H1 (cell line): ENCODE measurements around the gene SH3TC2. TPM values are rescaled to one million over a fixed set of nuclear protein-coding genes. Genes with fewer than 3 reads are reported as not detected.

Source experiments
- CTCF ChIA-PET: fragments of 300-600 bp; sonication (Branson Sonifier 250); formaldehyde crosslinking; loops from one replicate; lab custom pipeline; 2021; ENCODE audit not compliant: partially characterized antibody; lab: Charles Lee
- POLR2A ChIA-PET: fragments of 300-600 bp; sonication (Branson Sonifier 250); formaldehyde crosslinking; loops from one replicate; lab custom pipeline; 2021; ENCODE audit warnings: inconsistent platforms; ENCODE audit not compliant: partially characterized antibody; lab: Charles Lee
- DNase-seq, 2 experiments: peaks; one replicate each; pipeline versions ENCODE4 v3.0.0 to v3.0.0-alpha.2; 2010 to 2022; ENCODE audit warnings: low spot score in 2 of 2, low read depth in 1 of 2, mixed read lengths in 1 of 2
- FAIRE-seq: peaks from 2 replicates; lab custom pipeline; 2011; peaks lifted over from hg19 to GRCh38; lab: Jason Lieb, UNC
- H2AFZ ChIP-seq: 2 replicates; pipeline ENCODE4 v1.8.1; 2012; ENCODE audit warnings: low read length, inconsistent platforms
- H2AK5ac ChIP-seq: 2 replicates; pipeline ENCODE4 v1.6.1; 2013; ENCODE audit warnings: low read depth, low read length
- H2BK120ac ChIP-seq: replicated peaks from 2 replicates; pipeline ENCODE3; 2013; ENCODE audit warnings: low read depth, low read length, inconsistent platforms
- H2BK12ac ChIP-seq: 2 replicates; pipeline ENCODE4 v1.6.1; 2013; ENCODE audit warnings: low read depth, low read length
- H2BK15ac ChIP-seq: 2 replicates; pipeline ENCODE4 v1.6.1; 2013; ENCODE audit warnings: low read length
- H2BK20ac ChIP-seq: 2 replicates; pipeline ENCODE4 v1.6.1; 2013; ENCODE audit warnings: low read length
- H2BK5ac ChIP-seq: 2 replicates; pipeline ENCODE4 v1.6.1; 2013; ENCODE audit warnings: low read depth, low read length
- H3K14ac ChIP-seq: 2 replicates; pipeline ENCODE4 v1.6.1; 2013; ENCODE audit warnings: inconsistent platforms; ENCODE audit not compliant: insufficient read length
- H3K18ac ChIP-seq: 2 replicates; pipeline ENCODE4 v1.6.1; 2013; ENCODE audit warnings: low read length; ENCODE audit errors: extremely low read depth
- H3K23ac ChIP-seq: 2 replicates; pipeline ENCODE4 v1.6.1; 2013; ENCODE audit warnings: inconsistent platforms; ENCODE audit not compliant: insufficient read length
- H3K23me2 ChIP-seq: 2 replicates; pipeline ENCODE4 v1.6.1; 2013; ENCODE audit warnings: low read depth, low read length
- H3K27ac ChIP-seq: 2 replicates; pipeline ENCODE4 v1.6.1; 2011; ENCODE audit warnings: low read depth, low read length, inconsistent platforms
- H3K27me3 ChIP-seq, 4 experiments: replicated peaks in 1 of 4; 1 replicate in 1 of 4; 2 replicates in 3 of 4; pipeline versions ENCODE4 v1.6.1 to v1.8.1; 2011 to 2013; ENCODE audit warnings: low read length in 3 of 4, mild to moderate bottlenecking in 3 of 4, inconsistent platforms in 2 of 4, mixed read lengths in 2 of 4, moderate library complexity in 1 of 4; ENCODE audit not compliant: control insufficient read depth in 3 of 4, insufficient read depth in 3 of 4; ENCODE audit errors: extremely low read depth in 1 of 4
- H3K36me3 ChIP-seq, 4 experiments: 2 replicates each; pipeline versions ENCODE4 v1.6.1 to v1.8.1; 2011 to 2013; ENCODE audit warnings: mild to moderate bottlenecking in 4 of 4, low read length in 3 of 4, moderate library complexity in 2 of 4, control low read depth in 1 of 4, inconsistent platforms in 1 of 4; ENCODE audit not compliant: insufficient read depth in 4 of 4, control insufficient read depth in 2 of 4
- H3K4ac ChIP-seq: replicated peaks from 2 replicates; pipeline ENCODE3; 2013; ENCODE audit warnings: low read length, low read depth, mixed read lengths, inconsistent platforms; ENCODE audit not compliant: insufficient read length
- H3K4me1 ChIP-seq, 4 experiments: replicated peaks in 1 of 4; 1 replicate in 1 of 4; 2 replicates in 3 of 4; pipeline versions ENCODE4 v1.6.1 to v1.8.1; 2011 to 2013; ENCODE audit warnings: low read length in 3 of 4, inconsistent platforms in 2 of 4, mixed read lengths in 1 of 4; ENCODE audit not compliant: insufficient read depth in 4 of 4, control insufficient read depth in 3 of 4
- H3K4me2 ChIP-seq, 2 experiments: 2 replicates each; pipeline versions ENCODE4 v1.6.1 to v1.8.1; 2011 to 2013; ENCODE audit warnings: low read depth in 2 of 2, low read length in 2 of 2, control low read depth in 1 of 2, inconsistent platforms in 1 of 2, mild to moderate bottlenecking in 1 of 2; ENCODE audit not compliant: insufficient read depth in 1 of 2
- H3K4me3 ChIP-seq, 4 experiments: fragments of 200-600, 300-600 bp in 1 of 4; sonication (generic), shearing (Covaris generic), sonication (Bioruptor Twin) in 1 of 4; 2 replicates each; pipeline versions ENCODE4 v1.5.1 to v1.8.1; 2011 to 2016; ENCODE audit warnings: low read length in 4 of 4, low read depth in 3 of 4, control low read depth in 2 of 4, inconsistent platforms in 2 of 4, mild to moderate bottlenecking in 2 of 4, mixed read lengths in 1 of 4, moderate library complexity in 1 of 4; ENCODE audit not compliant: insufficient read depth in 2 of 4; ENCODE audit errors: extremely low read depth in 1 of 4
- H3K56ac ChIP-seq: replicated peaks from 2 replicates; pipeline ENCODE3; 2013; ENCODE audit warnings: low read depth, mild to moderate bottlenecking, mixed read lengths, low read length, inconsistent platforms; ENCODE audit not compliant: insufficient read length
- H3K79me1 ChIP-seq: 2 replicates; pipeline ENCODE4 v1.6.1; 2013; ENCODE audit warnings: low read depth, low read length, control low read depth
- H3K79me2 ChIP-seq, 2 experiments: 2 replicates each; pipeline versions ENCODE4 v1.6.1 to v1.8.1; 2012 to 2013; ENCODE audit warnings: low read length in 2 of 2, mild to moderate bottlenecking in 2 of 2, inconsistent platforms in 1 of 2; ENCODE audit not compliant: insufficient read depth in 2 of 2, control insufficient read depth in 1 of 2
- H3K9ac ChIP-seq, 4 experiments: replicated peaks in 1 of 4; 1 replicate in 1 of 4; 2 replicates in 3 of 4; pipeline versions ENCODE4 v1.6.1 to v1.8.1; 2011 to 2013; ENCODE audit warnings: low read depth in 3 of 4, low read length in 3 of 4, control low read depth in 2 of 4, mild to moderate bottlenecking in 2 of 4, moderate library complexity in 2 of 4, inconsistent platforms in 1 of 4; ENCODE audit errors: extremely low read depth in 1 of 4
- H3K9me3 ChIP-seq, 2 experiments: 2 replicates each; pipeline versions ENCODE4 v1.6.1 to v1.8.1; 2012 to 2013; ENCODE audit warnings: mild to moderate bottlenecking in 2 of 2, moderate library complexity in 2 of 2, control low read depth in 1 of 2, inconsistent platforms in 1 of 2, low read depth in 1 of 2, low read length in 1 of 2, mixed read lengths in 1 of 2; ENCODE audit not compliant: insufficient read depth in 2 of 2
- H4K20me1 ChIP-seq, 2 experiments: replicated peaks in 1 of 2; 2 replicates each; pipeline versions ENCODE3 to v1.8.1; 2011 to 2013; ENCODE audit warnings: inconsistent platforms in 2 of 2, low read length in 2 of 2, mild to moderate bottlenecking in 1 of 2; ENCODE audit not compliant: insufficient read depth in 2 of 2, control insufficient read depth in 1 of 2
- H4K5ac ChIP-seq: 2 replicates; pipeline ENCODE4 v1.6.1; 2013; ENCODE audit warnings: low read length, low read depth, mixed read lengths, inconsistent platforms; ENCODE audit not compliant: insufficient read length
- H4K8ac ChIP-seq: 2 replicates; pipeline ENCODE4 v1.8.0; 2013; ENCODE audit warnings: mild to moderate bottlenecking, moderate library complexity, low read length, inconsistent platforms; ENCODE audit not compliant: insufficient read depth; ENCODE audit errors: extremely low read depth
- H4K91ac ChIP-seq: replicated peaks from 2 replicates; pipeline ENCODE3; 2013; ENCODE audit warnings: low read length, mixed read lengths, inconsistent platforms; ENCODE audit not compliant: insufficient read length
- ATF3 ChIP-seq: IDR thresholded peaks from 2 replicates; pipeline ENCODE4 v1.6.1; 2011; ENCODE audit warnings: low read depth, mild to moderate bottlenecking, low read length; ENCODE audit not compliant: insufficient read depth
- CBX8 ChIP-seq: fragments of 300-800, 300-1000 bp; sonication (generic); IDR thresholded peaks from 2 replicates; pipeline ENCODE4 v1.7.1; 2016; ENCODE audit warnings: low read depth, low read length, borderline replicate concordance
- CEBPB ChIP-seq: IDR thresholded peaks from 2 replicates; pipeline ENCODE4 v1.6.1; 2012; ENCODE audit warnings: low read depth, low read length
- CHD1 ChIP-seq: IDR thresholded peaks from 2 replicates; pipeline ENCODE4 v1.6.1; 2012; ENCODE audit warnings: low read depth, low read length, improper control_type of control experiment
- EZH2 ChIP-seq: fragments of 200-600 bp; sonication (generic); IDR thresholded peaks from 2 replicates; pipeline ENCODE4 v1.7.1; 2012; ENCODE audit warnings: low read depth, mild to moderate bottlenecking, moderate library complexity, low read length, inconsistent platforms; ENCODE audit not compliant: severe bottlenecking
- FOSL1 ChIP-seq: IDR thresholded peaks from 2 replicates; pipeline ENCODE4 v1.6.1; 2011; ENCODE audit warnings: mild to moderate bottlenecking, low read depth, low read length, moderate library complexity; ENCODE audit not compliant: insufficient read depth
- NANOG ChIP-seq: IDR thresholded peaks from 2 replicates; pipeline ENCODE4 v1.6.1; 2011; ENCODE audit warnings: low read length, low read depth, mild to moderate bottlenecking, inconsistent platforms; ENCODE audit not compliant: insufficient read depth, poor library complexity, severe bottlenecking
- POLR2A ChIP-seq, 2 experiments: IDR thresholded peaks; 1 replicate in 1 of 2; 2 replicates in 1 of 2; pipeline ENCODE4 v1.6.1; 2011; ENCODE audit warnings: low read depth in 2 of 2, low read length in 2 of 2, mild to moderate bottlenecking in 2 of 2; ENCODE audit errors: control extremely low read depth in 1 of 2
- SIX5 ChIP-seq: IDR thresholded peaks from 2 replicates; pipeline ENCODE4 v1.6.1; 2011; ENCODE audit warnings: mild to moderate bottlenecking, low read depth, low read length
- SP2 ChIP-seq: IDR thresholded peaks from 2 replicates; pipeline ENCODE4 v1.6.1; 2012; ENCODE audit warnings: mild to moderate bottlenecking, low read length, inconsistent platforms
- SRF ChIP-seq: IDR thresholded peaks from 2 replicates; pipeline ENCODE4 v1.6.1; 2011; ENCODE audit warnings: mild to moderate bottlenecking, low read depth, low read length, moderate library complexity
- WGBS, 2 experiments: shearing (Covaris generic) in 1 of 2; methylation state at CpG; one replicate each; pipeline versions ENCODE4 v1.1.6 to v1.1.7; 2013 to 2015; ENCODE audit warnings: low lambda C conversion rate in 2 of 2, mixed read lengths in 2 of 2, inconsistent platforms in 1 of 2, low coverage in 1 of 2, missing lambda C conversion rate in 1 of 2; ENCODE audit not compliant: insufficient replicate concordance in 2 of 2, insufficient coverage in 1 of 2, insufficient read length in 1 of 2; ENCODE audit errors: extremely low coverage in 1 of 2, missing lambda C conversion rate in 1 of 2; 5-methylcytosine and 5-hydroxymethylcytosine counted together
- polyA plus RNA-seq, 7 experiments: library from polyadenylated mRNA; depleted of rRNA in 3 of 7; stranded (reverse) in 5 of 7; unstranded in 2 of 7; fragments of >200 nt in 5 of 7; fragments of 200-250 nt in 2 of 7; gene quantifications; 1 replicate in 5 of 7; 2 replicates in 1 of 7; 4 replicates in 1 of 7; pipeline versions ENCODE4 v1.2.1 to v1.2.3, GENCODE V29; 2011 to 2013; ENCODE audit warnings: missing spikeins in 2 of 7, mixed read lengths in 2 of 7
- total RNA-seq: library from RNA; stranded (reverse); fragmentation: NEBNext Ultra II Directional; extraction: Animal tissue kit (Norgen Biotek cat#: 25700); gene quantifications from 2 replicates; pipeline ENCODE4 v1.2.1, GENCODE V29; 2021

The SH3TC2 gene
- total and polyA plus RNA-seq, 2 of the 8 experiments (the other 6 are each of a cell fraction or from before 2014, with no cell fraction given): 0.11 to 0.80 TPM

GRCh38 chr5:148972974-148973374 is 89.9 kb downstream of the SH3TC2 start:
- Histone ChIP-seq H4K20me1 (no peaks in the 10 kb centered on the region), H2BK20ac (no peak overlapping the region), H3K36me3 (no peaks in the 10 kb centered on the region; a peak in 1 of 8 replicates), H3K18ac (no peak overlapping the region), H2BK12ac (no peak overlapping the region), H3K4me2 (no peak overlapping the region), H3K14ac (no peak overlapping the region), H3K79me2 (no peaks in the 10 kb centered on the region), H3K56ac (no peak overlapping the region), H2BK120ac (no peak overlapping the region), H3K79me1 (no peaks in the 10 kb centered on the region), H3K23me2 (no peaks in the 10 kb centered on the region), H4K8ac (no peak overlapping the region), H2AK5ac (no peak overlapping the region), H3K4ac (no peak overlapping the region), H3K27me3 (no peaks in the 10 kb centered on the region), H4K5ac (no peak overlapping the region), H3K9ac (no peak overlapping the region), H3K27ac (no peak overlapping the region), H2BK15ac (no peak overlapping the region), H2BK5ac (no peak overlapping the region), H3K4me1 (peaks cover 0 to 7% (median 3%) of the 10 kb centered on the region in 4 experiments; a peak in 5 of 7 replicates), H3K23ac (no peak overlapping the region), H3K4me3 (no peak overlapping the region), H4K91ac (no peak overlapping the region), H2AFZ (no peak overlapping the region), H3K9me3 (no peaks in the 10 kb centered on the region)
- DNase-seq: no peak
- CTCF ChIA-PET: interaction anchor here (0.6 to 25.4 kb wide), 10 partner anchors 11 to 233 kb away, joined by 3 to 433 read pairs (median 6); no protein-coding TSS in a partner anchor
- no peak for FAIRE-seq
- WGBS, 2 experiments: 93% methylated on average over 7 of the region's 7 CpGs; no CpG with 5 or more reads in 1 of the 2 experiments
- POLR2A ChIA-PET: no interaction called here
- TF ChIP-seq EZH2 (no peak), CBX8 (no peak), CHD1 (no peak), SRF (no peak), POLR2A (IDR thresholded peaks at IDR 0.05; ENCODE audit: control extremely low read depth in 1 of 2, low read depth in 2 of 2, low read length in 2 of 2) (no peak), CEBPB (no peak), SP2 (no peak), FOSL1 (no peak), NANOG (no peak), ATF3 (no peak), SIX5 (no peak)
